Neural cell (in vitro differentiated cells): Measurements from ENCODE around the gene SUSD5. TPM values are rescaled to one million over a fixed set of nuclear protein-coding genes. Genes with fewer than 3 reads are reported as not detected.

Experiments used
- H2AFZ ChIP-seq: fragments of 200-600, 300-800 bp; sonication (generic), shearing (Covaris generic); 2 replicates; pipeline ENCODE4 v1.6.0; 2014; ENCODE audit warnings: low read depth, mild to moderate bottlenecking, antibody characterized with exemption, low read length, moderate library complexity
- H3F3A ChIP-seq: fragments of 200-600 bp; shearing (Covaris generic); 2 replicates; pipeline ENCODE4 v1.6.1; 2016; ENCODE audit warnings: mild to moderate bottlenecking, moderate library complexity, mixed read lengths, antibody characterized with exemption, low read length; ENCODE audit not compliant: insufficient read depth, poor library complexity, severe bottlenecking
- H3K27ac ChIP-seq: fragments of 200-600, 300-800 bp; sonication (generic), shearing (Covaris generic); 2 replicates; pipeline ENCODE4 v1.5.1; 2014; ENCODE audit warnings: mild to moderate bottlenecking, low read length, moderate library complexity
- H3K27me3 ChIP-seq: fragments of 300-800, 200-600 bp; sonication (generic), shearing (Covaris generic); 2 replicates; pipeline ENCODE4 v1.6.0; 2014; ENCODE audit warnings: mild to moderate bottlenecking, low read depth, low read length, moderate library complexity; ENCODE audit not compliant: insufficient read depth
- H3K36me3 ChIP-seq: fragments of 300-800, 200-600 bp; sonication (generic), shearing (Covaris generic); 2 replicates; pipeline ENCODE4 v1.5.1; 2014; ENCODE audit warnings: mild to moderate bottlenecking, antibody characterized with exemption, low read length, moderate library complexity; ENCODE audit not compliant: insufficient read depth
- H3K4me2 ChIP-seq: fragments of 300-800, 200-600 bp; sonication (generic), shearing (Covaris generic); 2 replicates; pipeline ENCODE4 v1.6.0; 2014; ENCODE audit warnings: mild to moderate bottlenecking, low read length
- H3K4me3 ChIP-seq: fragments of 300-800, 200-600 bp; sonication (generic), shearing (Covaris generic); 2 replicates; pipeline ENCODE4 v1.5.1; 2014; ENCODE audit warnings: mild to moderate bottlenecking, low read length, moderate library complexity
- H3K79me2 ChIP-seq: fragments of 200-600 bp; shearing (Covaris generic); replicated peaks from 2 replicates; pipeline ENCODE4 v1.6.0; 2014; ENCODE audit warnings: mild to moderate bottlenecking, low read length, moderate library complexity; ENCODE audit not compliant: insufficient read depth
- H3K9ac ChIP-seq: fragments of 300-800, 200-600 bp; sonication (generic), shearing (Covaris generic); 2 replicates; pipeline ENCODE4 v1.6.1; 2016; ENCODE audit warnings: mild to moderate bottlenecking, low read length, mixed read lengths
- H3K9me2 ChIP-seq: fragments of 200-600 bp; shearing (Covaris generic); 2 replicates; pipeline ENCODE4 v1.6.1; 2016; ENCODE audit warnings: mild to moderate bottlenecking, low read length, mixed read lengths; ENCODE audit not compliant: insufficient read depth
- H3K9me3 ChIP-seq: fragments of 200-600, 300-800 bp; sonication (generic), shearing (Covaris generic); 2 replicates; pipeline ENCODE4 v1.6.1; 2016; ENCODE audit warnings: mild to moderate bottlenecking, mixed run types, low read length, moderate library complexity, mixed read lengths
- H4K20me1 ChIP-seq: fragments of 200-600 bp; shearing (Covaris generic); 2 replicates; pipeline ENCODE4 v1.6.1; 2016; ENCODE audit warnings: mild to moderate bottlenecking, mixed run types; ENCODE audit not compliant: insufficient read depth
- CTCF ChIP-seq: fragments of 450-650 bp; IDR thresholded peaks from 2 replicates; pipeline ENCODE4 v1.5.1; 2014; ENCODE audit warnings: antibody characterized with exemption, mild to moderate bottlenecking, moderate library complexity; ENCODE audit not compliant: poor library complexity, severe bottlenecking
- EP300 ChIP-seq: fragments of 450-650 bp; conservative IDR thresholded peaks from 2 replicates; pipeline ENCODE4 v1.6.1; 2014; ENCODE audit warnings: antibody characterized with exemption, mild to moderate bottlenecking, moderate library complexity; ENCODE audit not compliant: poor library complexity, severe bottlenecking
- EZH2 ChIP-seq: fragments of 200-600, 300-800 bp; shearing (Covaris generic), sonication (generic); IDR thresholded peaks from 2 replicates; pipeline ENCODE4 v1.6.1; 2014; ENCODE audit warnings: antibody characterized with exemption, low read length, borderline replicate concordance, mild to moderate bottlenecking; ENCODE audit not compliant: insufficient read depth, poor library complexity, severe bottlenecking
- MXI1 ChIP-seq: fragments of 450-650 bp; conservative IDR thresholded peaks from 2 replicates; pipeline ENCODE4 v1.6.1; 2014; ENCODE audit warnings: antibody characterized with exemption, mild to moderate bottlenecking; ENCODE audit not compliant: poor library complexity, severe bottlenecking
- POLR2AphosphoS5 ChIP-seq: IDR thresholded peaks from 2 replicates; pipeline ENCODE4 v1.6.1; 2012
- RAD21 ChIP-seq: fragments of 450-650 bp; conservative IDR thresholded peaks from 2 replicates; pipeline ENCODE4 v1.6.1; 2014; ENCODE audit warnings: antibody characterized with exemption, mild to moderate bottlenecking, moderate library complexity
- REST ChIP-seq: IDR thresholded peaks from 2 replicates; pipeline ENCODE4 v1.6.1; 2012; ENCODE audit warnings: borderline replicate concordance
- SMC3 ChIP-seq: fragments of 450-650 bp; conservative IDR thresholded peaks from 2 replicates; pipeline ENCODE4 v1.6.1; 2014; ENCODE audit warnings: antibody characterized with exemption, mild to moderate bottlenecking, moderate library complexity; ENCODE audit not compliant: poor library complexity
- TAF1 ChIP-seq: IDR thresholded peaks from 2 replicates; pipeline ENCODE4 v1.6.1; 2012; ENCODE audit warnings: low read depth
- polyA plus RNA-seq: library from polyadenylated mRNA; depleted of rRNA; stranded (reverse); fragments of >200 nt; gene quantifications from 2 replicates; pipeline ENCODE4 v1.2.3, GENCODE V29; 2014

The SUSD5 gene
- polyA plus RNA-seq, 1 donor from 2014 or later = 0.74 TPM

GRCh38 chr3:33215739-33216138 is 2.9 kb downstream of the SUSD5 start:
- no peaks in the 10 kb centered on the region for H3F3A ChIP-seq
- TF ChIP-seq TAF1 = no peak
- no peaks in the 10 kb centered on the region for H3K9me3 ChIP-seq
- no peaks in the 10 kb centered on the region for H3K36me3 ChIP-seq
- H2AFZ ChIP-seq = no peak overlapping the region
- H3K4me3 ChIP-seq = no peak overlapping the region
- no peaks in the 10 kb centered on the region for H3K79me2 ChIP-seq
- no peaks in the 10 kb centered on the region for H4K20me1 ChIP-seq
- H3K4me2 ChIP-seq = no peak overlapping the region
- no peak overlapping the region for H3K27ac ChIP-seq
- H3K9me2 ChIP-seq = no peaks in the 10 kb centered on the region
- no peak overlapping the region for H3K9ac ChIP-seq
- H3K27me3 ChIP-seq = peaks cover 51% of the 10 kb centered on the region

- TF ChIP-seq MXI1 = no peak
- no peak for TF ChIP-seq RAD21
- TF ChIP-seq REST = no peak
- no peak for TF ChIP-seq SMC3
- TF ChIP-seq TAF1 = no peak
- TF ChIP-seq EZH2 = no peak
- no peak for TF ChIP-seq CTCF
- no peak for TF ChIP-seq POLR2AphosphoS5
- TF ChIP-seq EP300 = no peak
- H4K20me1 ChIP-seq = no peaks in the 10 kb centered on the region
- H3K4me3 ChIP-seq = no peak overlapping the region
- H3K27ac ChIP-seq = no peak overlapping the region
- no peaks in the 10 kb centered on the region for H3K36me3 ChIP-seq
- no peak overlapping the region for H3K9ac ChIP-seq
- H3K4me2 ChIP-seq = no peak overlapping the region
- no peaks in the 10 kb centered on the region for H3K79me2 ChIP-seq
- peaks cover 23% of the 10 kb centered on the region for H3K27me3 ChIP-seq
- no peaks in the 10 kb centered on the region for H3F3A ChIP-seq
- H3K9me3 ChIP-seq = peaks cover 8% of the 10 kb centered on the region
- H3K9me2 ChIP-seq = no peaks in the 10 kb centered on the region
- no peak overlapping the region for H2AFZ ChIP-seq
Observed at GRCh38 chr3:33212406-33212805, 6.2 kb downstream of the SUSD5 start.

GRCh38 chr3:33211444-33211843 is 7.2 kb downstream of the SUSD5 start:
- Histone ChIP-seq H3K36me3 (no peaks in the 10 kb centered on the region), H3K9me2 (no peaks in the 10 kb centered on the region), H3K4me3 (no peak overlapping the region), H3K9me3 (peaks cover 8% of the 10 kb centered on the region), H3K4me2 (no peak overlapping the region), H2AFZ (no peak overlapping the region), H3K27me3 (peaks cover 13% of the 10 kb centered on the region), H3F3A (no peaks in the 10 kb centered on the region), H3K27ac (no peak overlapping the region), H4K20me1 (no peaks in the 10 kb centered on the region), H3K79me2 (no peaks in the 10 kb centered on the region), H3K9ac (no peak overlapping the region)
- TF ChIP-seq CTCF (no peak), EZH2 (no peak), REST (no peak), TAF1 (no peak), SMC3 (no peak), MXI1 (no peak), RAD21 (no peak), EP300 (no peak), POLR2AphosphoS5 (no peak)
